Body of pancreas (tissue), 4 donors: ENCODE results near the gene SAG. TPM values are rescaled to one million over a fixed set of nuclear protein-coding genes. Genes with fewer than 3 reads are reported as not detected.

ENCODE experiments used
- ATAC-seq: fragments of 150-250 bp; one replicate; pipeline ENCODE4 v1.9.1; 2016
- DNase-seq, 4 donors: peaks; one replicate each; pipeline ENCODE4 v3.0.0-alpha.2; 2019
- H3K27ac ChIP-seq, 4 donors: fragments of 200-600 bp; sonication (generic); 1 replicate in 3 of 4; 2 replicates in 1 of 4; pipeline versions ENCODE4 v1.5.1 to v1.6.1; 2016 to 2019; ENCODE audit warnings: mild to moderate bottlenecking in 1 of 4, mixed read lengths in 1 of 4, moderate library complexity in 1 of 4
- H3K27me3 ChIP-seq, 2 donors: fragments of 200-600 bp; sonication (generic); one replicate each; pipeline ENCODE4 v1.6.0; 2016; ENCODE audit warnings: mild to moderate bottlenecking in 1 of 2
- H3K36me3 ChIP-seq, 2 donors: fragments of 200-600 bp; sonication (generic); replicated peaks in 1 of 2; 2 replicates each; pipeline ENCODE4 v1.5.1; 2016; ENCODE audit warnings: low read depth in 2 of 2; ENCODE audit not compliant: insufficient read depth in 1 of 2
- H3K4me1 ChIP-seq: fragments of 200-600 bp; sonication (generic); one replicate; pipeline ENCODE4 v1.6.0; 2016
- H3K4me3 ChIP-seq, 2 donors: fragments of 200-600 bp; sonication (generic); 1 replicate in 1 of 2; 2 replicates in 1 of 2; pipeline ENCODE4 v1.5.1; 2016 to 2019
- H3K9me3 ChIP-seq, 3 donors: fragments of 200-600 bp; sonication (generic); 1 replicate in 2 of 3; 2 replicates in 1 of 3; pipeline ENCODE4 v1.5.1; 2016
- POLR2A ChIP-seq, 3 donors: fragments of 450-650 bp; IDR thresholded peaks; one replicate each; pipeline ENCODE4 v1.6.1; 2016; ENCODE audit warnings: antibody characterized with exemption in 3 of 3, mild to moderate bottlenecking in 2 of 3
- WGBS, 2 donors: methylation state at CpG; one replicate each; pipeline ENCODE4 v1.1.5; 2017; 5-methylcytosine and 5-hydroxymethylcytosine counted together
- intact Hi-C: fragments of 100-400 bp; cut with DNase I; formaldehyde crosslinking; loops from one replicate; pipeline ENCODE4 v1.15.1; 2023
- total RNA-seq, 2 donors: library from RNA; depleted of rRNA; stranded (reverse); fragments of >200 nt; gene quantifications; one replicate each; pipeline ENCODE4 v1.1.0, GENCODE V29; 2016
- TF ChIP-seq, protein P1 (sequence below), 7 experiments: fragments of 450-650 bp in 4 of 7; fragments of 200-600 bp in 3 of 7; sonication (generic) in 3 of 7; IDR thresholded peaks; one replicate each; pipeline ENCODE4 v1.5.1; 2016 to 2019; ENCODE audit warnings: antibody characterized with exemption in 7 of 7

SAG gene
- total RNA-seq, 2 donors from 2014 or later, result not detected

DNA sequence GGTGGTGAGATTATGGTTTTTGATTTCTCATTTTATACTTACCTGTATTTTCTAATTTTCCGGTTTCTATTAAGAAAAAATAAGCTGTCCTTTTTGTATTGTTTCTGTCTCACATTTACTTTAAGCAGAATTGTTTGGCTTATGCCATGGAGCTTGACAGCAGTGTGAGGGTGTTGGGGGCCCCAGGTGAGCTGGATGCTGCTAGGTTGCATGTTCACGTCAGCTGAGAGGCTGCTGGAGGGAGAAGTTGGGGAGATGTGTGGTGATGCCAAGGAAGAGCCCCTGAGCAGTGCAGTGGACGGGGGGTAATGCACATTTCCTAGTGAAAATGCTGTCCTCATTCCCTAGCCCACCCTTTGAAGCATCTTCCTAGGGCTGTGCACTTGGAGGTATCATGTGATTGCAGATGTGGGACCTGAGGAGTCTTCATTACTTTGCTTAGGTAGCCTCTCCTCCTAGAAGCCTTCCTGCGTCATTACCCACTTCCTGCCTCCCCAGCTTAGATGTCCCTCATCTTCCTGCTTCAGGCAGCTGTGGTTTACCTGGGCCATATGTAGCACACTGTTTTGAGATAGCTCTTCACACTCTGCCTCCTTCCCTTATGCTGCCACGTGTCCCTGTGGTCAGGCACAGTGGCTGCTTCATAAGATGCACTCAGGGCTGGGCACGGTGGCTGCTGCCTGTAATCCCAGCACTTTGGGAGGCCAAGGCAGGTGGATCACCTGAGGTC lies 39.9 kb upstream of the SAG start:
- H3K4me1 ChIP-seq, result peaks cover 22% of the 10 kb centered on the region
- H3K27me3 ChIP-seq, result no peaks in the 10 kb centered on the region
- H3K9me3 ChIP-seq, result no peaks in the 10 kb centered on the region
- TF ChIP-seq, protein P1, sequence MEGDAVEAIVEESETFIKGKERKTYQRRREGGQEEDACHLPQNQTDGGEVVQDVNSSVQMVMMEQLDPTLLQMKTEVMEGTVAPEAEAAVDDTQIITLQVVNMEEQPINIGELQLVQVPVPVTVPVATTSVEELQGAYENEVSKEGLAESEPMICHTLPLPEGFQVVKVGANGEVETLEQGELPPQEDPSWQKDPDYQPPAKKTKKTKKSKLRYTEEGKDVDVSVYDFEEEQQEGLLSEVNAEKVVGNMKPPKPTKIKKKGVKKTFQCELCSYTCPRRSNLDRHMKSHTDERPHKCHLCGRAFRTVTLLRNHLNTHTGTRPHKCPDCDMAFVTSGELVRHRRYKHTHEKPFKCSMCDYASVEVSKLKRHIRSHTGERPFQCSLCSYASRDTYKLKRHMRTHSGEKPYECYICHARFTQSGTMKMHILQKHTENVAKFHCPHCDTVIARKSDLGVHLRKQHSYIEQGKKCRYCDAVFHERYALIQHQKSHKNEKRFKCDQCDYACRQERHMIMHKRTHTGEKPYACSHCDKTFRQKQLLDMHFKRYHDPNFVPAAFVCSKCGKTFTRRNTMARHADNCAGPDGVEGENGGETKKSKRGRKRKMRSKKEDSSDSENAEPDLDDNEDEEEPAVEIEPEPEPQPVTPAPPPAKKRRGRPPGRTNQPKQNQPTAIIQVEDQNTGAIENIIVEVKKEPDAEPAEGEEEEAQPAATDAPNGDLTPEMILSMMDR (IDR thresholded peaks at IDR 0.05), result no peak
- no peak for TF ChIP-seq POLR2A (IDR thresholded peaks at IDR 0.05)
- intact Hi-C loops, result no loop called here
- H3K36me3 ChIP-seq, result peaks cover 11 to 36% of the 10 kb centered on the region in 2 donors
- no peak overlapping the region for H3K4me3 ChIP-seq
- 85 to 92% methylated on average over 6 of the region's 6 CpGs for WGBS, 2 donors
- DNase-seq, result peak in 2 of 4 donors; percentile 17 to 34
- ATAC-seq, result no peak
- no peak overlapping the region for H3K27ac ChIP-seq

DNA sequence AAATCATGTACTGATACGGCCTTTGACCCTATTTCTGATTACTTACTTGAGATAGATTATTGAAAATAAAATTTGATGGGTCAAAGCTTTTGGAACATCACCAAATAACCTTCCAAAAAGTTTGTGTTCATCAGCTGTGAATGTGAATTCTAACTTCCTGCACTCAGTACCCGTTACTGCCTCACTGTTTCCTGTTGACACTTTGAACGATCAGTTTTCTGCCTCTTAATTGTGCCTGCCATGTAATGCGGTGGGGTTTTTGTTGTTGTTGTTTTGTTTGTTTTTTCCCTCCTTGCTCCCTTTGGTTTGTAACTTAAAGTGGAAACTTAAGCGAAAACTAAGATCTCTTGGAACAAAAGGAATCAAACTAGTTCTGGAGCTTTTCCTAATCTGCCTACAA lies 37.2 kb upstream of the SAG start:
- DNase-seq (no peak), ATAC-seq (no peak)
- no peak for TF ChIP-seq POLR2A (IDR thresholded peaks at IDR 0.05)
- H3K4me1 ChIP-seq, result peaks cover 22% of the 10 kb centered on the region
- H3K9me3 ChIP-seq, result no peaks in the 10 kb centered on the region
- peaks cover 14 to 28% of the 10 kb centered on the region in 2 donors for H3K36me3 ChIP-seq
- 70 to 82% methylated on average over 5 of the region's 5 CpGs for WGBS, 2 donors
- no peak overlapping the region for H3K4me3 ChIP-seq
- no peak overlapping the region for H3K27ac ChIP-seq
- no peaks in the 10 kb centered on the region for H3K27me3 ChIP-seq
- intact Hi-C loops, result no loop called here

DNA sequence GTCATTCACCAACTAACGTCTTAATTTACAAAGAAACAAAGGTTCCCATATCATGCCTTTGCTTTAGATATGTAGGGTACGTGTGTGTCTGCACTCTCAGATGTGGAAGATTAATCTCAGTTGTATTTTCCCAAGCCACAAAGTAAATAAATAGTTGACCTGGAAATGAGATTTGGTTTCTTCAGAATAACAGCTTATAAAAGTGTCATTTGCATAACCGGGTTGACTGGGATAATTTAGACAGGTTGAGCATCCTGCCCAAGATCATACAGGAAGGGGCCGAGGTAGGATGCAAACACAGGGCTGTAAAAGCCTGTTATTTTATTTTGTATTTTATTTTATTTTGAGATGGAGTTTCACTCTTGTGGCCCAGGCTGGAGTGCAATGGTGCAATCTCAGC lies 36.7 kb upstream of the SAG start:
- H3K9me3 ChIP-seq, result no peaks in the 10 kb centered on the region
- WGBS, 2 donors, result 48 to 60% methylated on average over 4 of the region's 4 CpGs
- H3K27me3 ChIP-seq, result no peaks in the 10 kb centered on the region
- ATAC-seq (no peak), DNase-seq (no peak)
- intact Hi-C loops, result no loop called here
- H3K4me3 ChIP-seq, result no peak overlapping the region
- peak overlapping the region in 3 of 4 donors; percentile 16 to 69 (median 43) for H3K27ac ChIP-seq
- TF ChIP-seq, protein P1 (IDR thresholded peaks at IDR 0.05), result no peak
- TF ChIP-seq POLR2A (IDR thresholded peaks at IDR 0.05), result no peak
- H3K36me3 ChIP-seq, result peaks cover 17 to 26% of the 10 kb centered on the region in 2 donors
- peaks cover 22% of the 10 kb centered on the region for H3K4me1 ChIP-seq

DNA sequence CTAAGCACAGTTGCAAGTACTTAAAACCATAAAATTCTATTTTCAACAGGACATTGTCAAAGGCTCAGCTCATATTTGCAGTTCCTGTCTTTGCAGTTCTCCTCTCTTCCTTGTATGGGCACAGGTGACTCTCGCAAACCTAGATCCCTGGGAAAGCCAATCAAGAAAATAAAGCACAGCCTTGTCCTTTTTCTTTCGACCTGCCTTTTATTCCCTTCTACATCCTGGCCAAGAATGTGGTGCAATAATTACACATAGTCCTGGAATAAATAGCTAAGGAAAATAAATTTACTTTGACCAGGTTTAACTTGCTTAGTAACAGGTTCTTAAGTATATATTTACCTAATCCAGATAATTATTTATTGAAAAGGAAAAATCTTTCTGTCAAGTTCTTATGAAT lies 35.9 kb upstream of the SAG start:
- no peak overlapping the region for H3K4me3 ChIP-seq
- H3K27ac ChIP-seq, result peak overlapping the region; percentile 16 to 69 (median 33)
- 17 to 18% methylated on average over 2 of the region's 2 CpGs for WGBS, 2 donors
- H3K27me3 ChIP-seq, result no peaks in the 10 kb centered on the region
- peak in 1 of 4 donors; percentile 21 for DNase-seq
- H3K36me3 ChIP-seq, result peaks cover 17 to 27% of the 10 kb centered on the region in 2 donors
- no peak for TF ChIP-seq POLR2A (IDR thresholded peaks at IDR 0.05)
- TF ChIP-seq, protein P1 (IDR thresholded peaks at IDR 0.05), result no peak
- peaks cover 22% of the 10 kb centered on the region for H3K4me1 ChIP-seq
- peak; percentile 78 for ATAC-seq
- H3K9me3 ChIP-seq, result no peaks in the 10 kb centered on the region
- intact Hi-C loops, result no loop called here

DNA sequence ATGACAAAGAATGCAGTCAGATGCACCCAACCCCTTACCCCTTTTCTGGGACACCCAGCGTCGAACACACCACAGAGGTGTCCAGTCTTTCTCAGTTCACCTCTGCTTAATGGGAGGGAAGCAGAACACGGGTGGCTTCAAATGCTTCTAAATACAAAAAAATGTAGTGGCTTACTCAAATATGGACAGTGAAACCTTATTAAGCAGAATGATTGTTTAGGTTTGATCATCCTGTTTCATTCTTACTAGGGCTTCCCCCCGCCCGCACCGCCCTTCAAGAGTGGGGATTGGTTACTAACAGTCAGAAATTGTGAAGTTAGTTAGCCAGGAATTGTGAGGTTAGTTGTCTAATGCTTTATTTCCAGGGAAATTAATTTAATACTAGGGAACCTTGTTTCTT lies 34.5 kb upstream of the SAG start:
- intact Hi-C loops, result no loop called here
- Histone ChIP-seq H3K36me3 (peaks cover 17 to 25% of the 10 kb centered on the region in 2 donors), H3K9me3 (no peaks in the 10 kb centered on the region), H3K4me3 (no peak overlapping the region), H3K27me3 (no peaks in the 10 kb centered on the region), H3K27ac (no peak overlapping the region), H3K4me1 (peaks cover 22% of the 10 kb centered on the region)
- DNase-seq (no peak), ATAC-seq (no peak)
- WGBS, 2 donors, result 92% methylated on average over 6 of the region's 6 CpGs
- TF ChIP-seq POLR2A (IDR thresholded peaks at IDR 0.05), result no peak
- TF ChIP-seq, protein P1 (IDR thresholded peaks at IDR 0.05), result no peak
